Measurements from ENCODE around the gene C6orf89.

GRCh38 chr6:36886950-36887618 is 1.3 kb downstream of the C6orf89 start:
- TF ChIP-seq POLR2A (IDR thresholded peaks at IDR 0.05; ENCODE audit: low read depth, low read length) = no peak
- no peak for TF ChIP-seq POLR2AphosphoS5 (IDR thresholded peaks at IDR 0.05; ENCODE audit: low read depth, low read length)
